Uterus (tissue), 4 donors: ENCODE results near the gene LGALS3BP. TPM values are rescaled to one million over a fixed set of nuclear protein-coding genes. Genes with fewer than 3 reads are reported as not detected.

Experiments used
- DNase-seq, 2 donors: peaks; one replicate each; pipeline ENCODE4 v3.0.0-alpha.2; 2019 to 2020
- H3K27ac ChIP-seq, 2 donors: fragments of 200-600 bp; sonication (generic); 1 replicate in 1 of 2; 2 replicates in 1 of 2; pipeline ENCODE4 v1.5.1; 2016 to 2018
- H3K27me3 ChIP-seq, 2 donors: fragments of 200-600 bp; sonication (generic); one replicate each; pipeline ENCODE4 v1.5.1; 2018 to 2019; ENCODE audit warnings: control low read depth in 1 of 2
- H3K36me3 ChIP-seq, 2 donors: fragments of 200-600 bp; sonication (generic); one replicate each; pipeline ENCODE4 v1.5.1; 2019; ENCODE audit warnings: control low read depth in 1 of 2
- H3K4me1 ChIP-seq, 2 donors: fragments of 200-600 bp; sonication (generic); one replicate each; pipeline ENCODE4 v1.5.1; 2018 to 2019; ENCODE audit warnings: control low read depth in 1 of 2
- H3K4me3 ChIP-seq, 2 donors: fragments of 200-600 bp; sonication (generic); 1 replicate in 1 of 2; 2 replicates in 1 of 2; pipeline ENCODE4 v1.5.1; 2018 to 2019; ENCODE audit warnings: mild to moderate bottlenecking in 1 of 2
- H3K9me3 ChIP-seq, 2 donors: fragments of 200-600 bp; sonication (generic); one replicate each; pipeline ENCODE4 v1.5.1; 2019; ENCODE audit warnings: control low read depth in 1 of 2
- POLR2A ChIP-seq, 2 donors: fragments of 450-650 bp; IDR thresholded peaks; one replicate each; pipeline ENCODE4 v1.6.1; 2016; ENCODE audit warnings: antibody characterized with exemption in 2 of 2, mild to moderate bottlenecking in 1 of 2, moderate library complexity in 1 of 2
- intact Hi-C: fragments of 100-400 bp; cut with DNase I; formaldehyde crosslinking; loops from one replicate; pipeline ENCODE4 v1.15.1; 2023; ENCODE audit warnings: low total_unique reads
- total RNA-seq, 4 donors: library from RNA; depleted of rRNA in 3 of 4; stranded (reverse); fragments of >200 nt in 3 of 4; gene quantifications; one replicate each; pipeline versions ENCODE4 v1.1.0 to v1.2.4, GENCODE V29; 2014 to 2023
- TF ChIP-seq, protein P1 (sequence below), 4 experiments: fragments of 200-600 bp in 2 of 4; fragments of 450-650 bp in 2 of 4; sonication (generic) in 2 of 4; IDR thresholded peaks; one replicate each; pipeline ENCODE4 v1.5.1; 2016 to 2019; ENCODE audit warnings: antibody characterized with exemption in 4 of 4, mild to moderate bottlenecking in 2 of 4, moderate library complexity in 1 of 4
- donor health status: DM: yes; HTN: yes; CAD: no.

The LGALS3BP gene
- total RNA-seq, 4 donors from 2014 or later = 88.2 to 396 (median 244) TPM

DNA sequence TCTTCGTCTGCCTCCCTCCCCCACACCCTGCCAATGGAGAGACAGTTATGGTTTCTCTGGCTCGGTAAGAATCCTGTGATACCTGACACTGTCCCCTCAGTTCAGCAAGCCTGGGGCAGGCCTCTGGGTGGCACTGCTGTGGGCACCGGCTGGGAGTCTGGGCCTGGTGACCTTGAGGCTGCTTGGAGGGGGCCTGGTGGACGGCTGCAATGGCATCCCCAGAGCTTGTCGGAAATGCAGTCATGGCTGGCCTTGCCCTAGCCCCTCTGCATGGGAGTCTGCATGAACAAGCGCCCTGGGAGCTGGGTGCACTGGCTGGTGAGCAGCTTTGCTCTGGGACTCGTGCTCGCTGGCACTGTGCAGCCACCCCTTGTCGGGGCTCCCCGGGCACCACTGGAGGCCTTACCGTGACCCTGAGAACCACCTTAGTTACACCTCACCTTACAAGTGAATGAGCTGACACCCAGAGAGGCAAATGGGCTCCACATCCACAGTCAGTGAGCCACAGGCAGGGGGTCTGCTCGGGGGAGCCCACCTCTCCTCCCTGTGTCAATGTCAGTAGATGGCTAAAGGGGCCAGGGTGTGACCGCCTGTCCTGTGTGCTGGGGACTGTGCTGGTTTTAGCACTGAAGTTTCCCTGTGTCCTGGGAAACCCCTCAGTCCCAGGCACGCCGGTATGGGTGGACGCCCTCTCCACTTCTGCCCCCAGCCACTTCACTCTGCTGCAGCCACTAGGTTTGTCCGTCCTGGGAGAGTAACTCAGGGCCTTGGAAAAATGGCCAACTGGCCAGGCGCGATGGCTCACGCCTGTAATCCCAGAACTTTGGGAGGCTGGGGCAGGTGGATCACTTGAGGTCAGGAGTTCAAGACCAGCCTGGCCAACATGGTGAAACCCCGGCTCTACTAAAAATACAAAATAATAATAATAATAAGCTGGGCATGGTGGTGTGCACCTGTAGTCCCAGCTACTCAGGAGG lies 1.4 kb downstream of the LGALS3BP start:
- H3K36me3 ChIP-seq = no peaks in the 10 kb centered on the region
- peaks cover 16 to 30% of the 10 kb centered on the region in 2 donors for H3K4me1 ChIP-seq
- H3K9me3 ChIP-seq = no peaks in the 10 kb centered on the region
- DNase-seq = no peak
- no peak for TF ChIP-seq POLR2A (IDR thresholded peaks at IDR 0.05)
- TF ChIP-seq, protein P1, sequence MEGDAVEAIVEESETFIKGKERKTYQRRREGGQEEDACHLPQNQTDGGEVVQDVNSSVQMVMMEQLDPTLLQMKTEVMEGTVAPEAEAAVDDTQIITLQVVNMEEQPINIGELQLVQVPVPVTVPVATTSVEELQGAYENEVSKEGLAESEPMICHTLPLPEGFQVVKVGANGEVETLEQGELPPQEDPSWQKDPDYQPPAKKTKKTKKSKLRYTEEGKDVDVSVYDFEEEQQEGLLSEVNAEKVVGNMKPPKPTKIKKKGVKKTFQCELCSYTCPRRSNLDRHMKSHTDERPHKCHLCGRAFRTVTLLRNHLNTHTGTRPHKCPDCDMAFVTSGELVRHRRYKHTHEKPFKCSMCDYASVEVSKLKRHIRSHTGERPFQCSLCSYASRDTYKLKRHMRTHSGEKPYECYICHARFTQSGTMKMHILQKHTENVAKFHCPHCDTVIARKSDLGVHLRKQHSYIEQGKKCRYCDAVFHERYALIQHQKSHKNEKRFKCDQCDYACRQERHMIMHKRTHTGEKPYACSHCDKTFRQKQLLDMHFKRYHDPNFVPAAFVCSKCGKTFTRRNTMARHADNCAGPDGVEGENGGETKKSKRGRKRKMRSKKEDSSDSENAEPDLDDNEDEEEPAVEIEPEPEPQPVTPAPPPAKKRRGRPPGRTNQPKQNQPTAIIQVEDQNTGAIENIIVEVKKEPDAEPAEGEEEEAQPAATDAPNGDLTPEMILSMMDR (IDR thresholded peaks at IDR 0.05) = no peak
- peak overlapping the region; percentile 66 to 84 for H3K27ac ChIP-seq
- intact Hi-C loops = loop anchor here (10.0 kb wide), 1 partner anchor 263 kb away; no protein-coding TSS in a partner anchor
- H3K27me3 ChIP-seq = no peaks in the 10 kb centered on the region
- H3K4me3 ChIP-seq = peak overlapping the region; percentile 47

DNA sequence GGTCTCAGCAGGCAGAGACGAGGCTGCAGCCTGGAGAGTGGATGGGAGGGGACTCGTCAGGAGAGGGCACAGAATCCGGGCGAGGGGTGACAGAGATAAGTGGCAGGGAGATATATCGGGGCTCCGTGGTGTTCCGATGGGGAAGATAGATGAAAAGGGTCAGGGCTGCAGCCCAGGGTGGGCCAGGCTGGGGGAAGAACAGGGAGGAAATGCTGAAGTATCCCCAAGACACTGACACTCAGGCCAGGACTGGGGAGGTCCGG lies 2.1 kb downstream of the LGALS3BP start:
- Histone ChIP-seq H3K4me1 (peaks cover 16 to 30% of the 10 kb centered on the region in 2 donors), H3K36me3 (no peaks in the 10 kb centered on the region), H3K9me3 (no peaks in the 10 kb centered on the region), H3K27me3 (no peaks in the 10 kb centered on the region), H3K4me3 (no peak overlapping the region), H3K27ac (peak overlapping the region; percentile 66 to 84)
- TF ChIP-seq, protein P1 (IDR thresholded peaks at IDR 0.05) = no peak
- TF ChIP-seq POLR2A (IDR thresholded peaks at IDR 0.05) = no peak
- no peak for DNase-seq
- intact Hi-C loops = loop anchor here (10.0 kb wide), 1 partner anchor 263 kb away; no protein-coding TSS in a partner anchor

GRCh38 chr17:78976907-78977680 lies 2.6 kb downstream of the LGALS3BP start:
- Histone ChIP-seq H3K9me3 (no peaks in the 10 kb centered on the region), H3K27me3 (no peaks in the 10 kb centered on the region), H3K27ac (peak overlapping the region; percentile 66 to 84), H3K4me3 (no peak overlapping the region), H3K4me1 (peaks cover 16 to 30% of the 10 kb centered on the region in 2 donors), H3K36me3 (no peaks in the 10 kb centered on the region)
- TF ChIP-seq, protein P1 (IDR thresholded peaks at IDR 0.05) = no peak
- no peak for TF ChIP-seq POLR2A (IDR thresholded peaks at IDR 0.05)
- no peak for DNase-seq
- intact Hi-C loops = loop anchor here (10.0 kb wide), 1 partner anchor 262 kb away; no protein-coding TSS in a partner anchor

DNA sequence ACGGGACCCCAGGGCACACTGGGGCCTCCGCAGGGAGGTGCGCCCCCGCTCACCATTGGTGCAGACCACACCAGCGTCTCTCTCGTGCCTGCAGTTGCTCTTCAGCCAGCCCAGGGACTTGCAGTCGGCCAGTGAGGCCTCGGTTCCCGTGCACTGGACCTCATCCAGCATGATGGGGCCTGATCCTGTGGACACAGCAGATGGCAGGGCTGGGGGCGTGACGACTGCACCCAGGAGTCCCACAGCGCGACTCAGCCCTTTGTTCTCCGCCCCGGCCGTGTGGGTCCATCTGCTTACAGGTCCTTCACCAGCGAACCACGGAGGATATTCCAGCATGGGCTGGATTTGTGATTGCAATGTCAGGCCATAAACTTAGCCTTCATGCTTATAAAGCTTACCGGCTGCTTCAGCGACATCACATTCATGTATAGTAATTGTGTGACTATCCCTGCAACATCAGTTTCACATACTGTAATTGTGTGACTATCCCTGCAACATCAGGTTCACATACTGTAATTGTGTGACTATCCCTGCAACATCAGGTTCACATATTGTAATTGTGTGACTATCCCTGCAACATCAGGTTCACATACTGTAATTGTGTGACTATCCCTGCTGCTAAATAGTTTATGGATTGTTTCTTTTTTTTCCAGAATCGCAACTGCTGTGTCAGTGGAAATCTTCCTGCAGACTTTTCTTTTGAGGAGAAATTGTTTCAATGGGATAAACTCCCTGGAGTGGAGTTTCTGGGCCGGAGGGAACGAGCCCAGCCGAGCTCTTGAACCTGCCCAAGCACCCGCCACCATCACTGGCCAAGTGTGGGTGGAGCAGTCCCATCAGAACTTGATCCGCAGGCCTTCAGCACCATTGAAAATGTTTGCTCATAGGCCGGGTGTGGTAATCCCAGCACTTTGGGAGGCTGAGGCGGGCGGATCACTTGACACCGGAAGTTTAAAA lies 4.8 kb downstream of the LGALS3BP start:
- no peak for TF ChIP-seq POLR2A (IDR thresholded peaks at IDR 0.05)
- TF ChIP-seq, protein P1 (IDR thresholded peaks at IDR 0.05) = no peak
- Histone ChIP-seq H3K27me3 (no peaks in the 10 kb centered on the region), H3K27ac (peak overlapping the region; percentile 66 to 84), H3K36me3 (no peaks in the 10 kb centered on the region), H3K4me3 (no peak overlapping the region), H3K4me1 (peaks cover 16 to 30% of the 10 kb centered on the region in 2 donors), H3K9me3 (no peaks in the 10 kb centered on the region)
- peak; percentile 78 to 84 for DNase-seq
- intact Hi-C loops = loop anchor here (10.0 kb wide), 1 partner anchor 260 kb away; no protein-coding TSS in a partner anchor
